Thymus (tissue), 11 donors: ENCODE data around the gene TTC14. TPM values are rescaled to one million over a fixed set of nuclear protein-coding genes. Genes with fewer than 3 reads are reported as not detected.

Experiments used
- DNase-seq, 9 donors: peaks; one replicate each; pipeline ENCODE4 v3.0.0-alpha.2; 2013; ENCODE audit warnings: low spot score in 9 of 9, low read depth in 6 of 9, missing footprints in 1 of 9
- H3K27ac ChIP-seq, 2 donors: one replicate each; pipeline ENCODE4 v1.5.1; 2013; ENCODE audit warnings: control low read depth in 1 of 2, low read depth in 1 of 2, low read length in 1 of 2, mild to moderate bottlenecking in 1 of 2, moderate library complexity in 1 of 2
- H3K27me3 ChIP-seq, 2 donors: one replicate each; pipeline ENCODE4 v1.5.1; 2013; ENCODE audit warnings: low read length in 1 of 2; ENCODE audit not compliant: control insufficient read depth in 2 of 2, insufficient read depth in 1 of 2
- H3K36me3 ChIP-seq, 2 donors: one replicate each; pipeline ENCODE4 v1.5.1; 2013; ENCODE audit warnings: low read length in 1 of 2, mild to moderate bottlenecking in 1 of 2, moderate library complexity in 1 of 2; ENCODE audit not compliant: control insufficient read depth in 2 of 2, insufficient read depth in 2 of 2
- H3K4me1 ChIP-seq, 2 donors: one replicate each; pipeline ENCODE4 v1.5.1; 2013; ENCODE audit warnings: low read length in 2 of 2; ENCODE audit not compliant: control insufficient read depth in 2 of 2, insufficient read depth in 2 of 2
- H3K4me3 ChIP-seq, 2 donors: one replicate each; pipeline ENCODE4 v1.5.1; 2013; ENCODE audit warnings: low read length in 2 of 2, control low read depth in 1 of 2, mild to moderate bottlenecking in 1 of 2
- H3K9me3 ChIP-seq, 2 donors: one replicate each; pipeline ENCODE4 v1.5.1; 2013; ENCODE audit warnings: low read length in 1 of 2, mild to moderate bottlenecking in 1 of 2; ENCODE audit not compliant: control insufficient read depth in 2 of 2, insufficient read depth in 1 of 2
- WGBS: extraction: QIAGEN DNeasy Blood & Tissue Kit; methylation state at CpG from one replicate; pipeline ENCODE4 v1.1.7; 2013; 5-methylcytosine and 5-hydroxymethylcytosine counted together
- polyA plus RNA-seq: library from polyadenylated mRNA; stranded (reverse); fragments of 200-250 nt; gene quantifications from one replicate; pipeline ENCODE4 v1.2.3, GENCODE V29; 2013
- total RNA-seq: library from RNA; stranded (reverse); fragments of 120-200 nt; gene quantifications from one replicate; pipeline ENCODE4 v1.2.4, GENCODE V29; 2013
- donor health status: healthy.

The TTC14 gene
- total and polyA plus RNA-seq, 2 donors, result 45.2 to 53.1 TPM

GRCh38 chr3:180619723-180620122, 17.8 kb downstream of the TTC14 start:
- Histone ChIP-seq H3K4me1 (no peaks in the 10 kb centered on the region), H3K9me3 (no peaks in the 10 kb centered on the region), H3K27me3 (no peaks in the 10 kb centered on the region), H3K36me3 (peaks cover 0 to 2% of the 10 kb centered on the region in 2 donors), H3K4me3 (no peak overlapping the region), H3K27ac (no peak overlapping the region)
- no peak for DNase-seq
- WGBS, result 95% methylated on average over 2 of the region's 2 CpGs

DNA sequence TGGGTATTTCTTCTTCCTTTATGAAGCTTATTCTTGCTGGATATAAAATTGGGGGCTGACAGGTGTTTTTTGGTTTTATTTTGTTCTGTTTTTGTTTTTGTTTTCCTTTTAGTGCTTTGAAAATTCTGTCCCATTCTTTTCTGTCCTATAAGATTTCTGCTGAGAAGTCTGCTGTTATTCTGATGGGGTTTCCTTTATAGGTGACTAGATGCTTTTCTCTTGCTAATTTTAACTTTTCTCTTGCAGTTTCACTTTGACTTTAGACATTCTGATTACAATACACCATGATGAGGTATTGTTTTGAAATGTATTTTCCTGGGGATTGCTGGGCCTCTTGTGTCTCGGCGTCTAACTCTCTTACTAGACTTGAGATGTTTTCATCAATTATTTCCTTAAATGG, 22.8 kb downstream of the TTC14 start:
- Histone ChIP-seq H3K27me3 (no peaks in the 10 kb centered on the region), H3K27ac (no peak overlapping the region), H3K4me3 (no peak overlapping the region), H3K9me3 (no peaks in the 10 kb centered on the region), H3K36me3 (peaks cover 0 to 4% of the 10 kb centered on the region in 2 donors), H3K4me1 (no peaks in the 10 kb centered on the region)
- over 99% methylated on average over 2 of the region's 2 CpGs for WGBS
- DNase-seq, result no peak

- Histone ChIP-seq H3K4me3 (no peak overlapping the region), H3K4me1 (no peaks in the 10 kb centered on the region), H3K27me3 (no peaks in the 10 kb centered on the region), H3K36me3 (peaks cover 0 to 4% of the 10 kb centered on the region in 2 donors), H3K9me3 (no peaks in the 10 kb centered on the region), H3K27ac (no peak overlapping the region)
- 96% methylated on average over 2 of the region's 2 CpGs for WGBS
- no peak for DNase-seq
Measured at GRCh38 chr3:180626844-180627243, 24.9 kb downstream of the TTC14 start.

- no peak overlapping the region for H3K4me3 ChIP-seq
- DNase-seq, result no peak
- peaks cover 0 to 4% of the 10 kb centered on the region in 2 donors for H3K36me3 ChIP-seq
- no peak overlapping the region for H3K27ac ChIP-seq
- H3K9me3 ChIP-seq, result no peaks in the 10 kb centered on the region
- H3K4me1 ChIP-seq, result no peaks in the 10 kb centered on the region
- H3K27me3 ChIP-seq, result no peaks in the 10 kb centered on the region
Measured at GRCh38 chr3:180630371-180630770, 28.4 kb downstream of the TTC14 start.

DNA sequence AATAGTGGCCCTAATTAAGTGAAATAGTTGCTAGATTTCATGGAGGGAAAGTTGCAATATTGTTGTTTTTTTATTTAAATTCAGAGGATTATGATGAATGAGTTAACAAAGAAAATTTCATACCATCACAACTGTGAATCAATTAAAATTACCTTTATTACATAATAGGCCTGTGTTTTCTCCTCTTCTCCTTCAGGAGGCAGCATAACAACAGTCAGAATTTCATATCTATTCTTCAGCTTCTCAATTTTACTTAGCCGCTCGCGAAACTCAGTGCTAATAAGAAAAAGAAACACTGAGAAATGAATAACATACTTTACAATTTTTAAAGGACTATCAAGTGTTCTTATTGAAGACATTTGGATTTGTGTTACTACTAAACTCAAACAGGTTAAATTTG, 29.4 kb downstream of the TTC14 start:
- Histone ChIP-seq H3K27me3 (no peaks in the 10 kb centered on the region), H3K27ac (no peak overlapping the region), H3K36me3 (peaks cover 0 to 3% of the 10 kb centered on the region in 2 donors), H3K4me1 (no peaks in the 10 kb centered on the region), H3K4me3 (no peak overlapping the region), H3K9me3 (no peaks in the 10 kb centered on the region)
- 95% methylated on average over 3 of the region's 3 CpGs for WGBS
- no peak for DNase-seq

- no peaks in the 10 kb centered on the region for H3K36me3 ChIP-seq
- H3K27ac ChIP-seq, result no peak overlapping the region
- no peaks in the 10 kb centered on the region for H3K9me3 ChIP-seq
- DNase-seq, result no peak
- H3K4me3 ChIP-seq, result no peak overlapping the region
- H3K27me3 ChIP-seq, result no peaks in the 10 kb centered on the region
- no peaks in the 10 kb centered on the region for H3K4me1 ChIP-seq
- WGBS, result 29% methylated on average over 2 of the region's 2 CpGs
Measured at GRCh38 chr3:180633722-180634121, 31.8 kb downstream of the TTC14 start.

DNA sequence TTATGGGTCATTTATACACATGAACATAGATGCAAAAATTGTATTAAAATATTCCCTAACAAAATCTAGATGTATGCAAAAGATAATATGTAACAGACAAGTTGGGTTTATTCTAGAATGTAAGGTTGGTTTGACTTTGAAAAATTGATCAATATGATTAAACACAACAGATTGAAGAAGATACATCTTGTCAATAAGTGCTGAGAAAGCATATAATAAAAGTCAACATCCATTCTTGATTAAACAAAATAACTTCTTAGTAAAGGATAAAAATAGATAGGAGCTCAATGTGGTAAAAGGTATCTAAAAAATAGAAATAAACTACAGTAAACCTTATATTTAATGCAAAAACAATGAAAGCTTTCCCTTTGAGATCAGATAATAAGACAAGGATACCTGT, 39.0 kb downstream of the TTC14 start:
- Histone ChIP-seq H3K36me3 (no peaks in the 10 kb centered on the region), H3K27ac (no peak overlapping the region)

DNA sequence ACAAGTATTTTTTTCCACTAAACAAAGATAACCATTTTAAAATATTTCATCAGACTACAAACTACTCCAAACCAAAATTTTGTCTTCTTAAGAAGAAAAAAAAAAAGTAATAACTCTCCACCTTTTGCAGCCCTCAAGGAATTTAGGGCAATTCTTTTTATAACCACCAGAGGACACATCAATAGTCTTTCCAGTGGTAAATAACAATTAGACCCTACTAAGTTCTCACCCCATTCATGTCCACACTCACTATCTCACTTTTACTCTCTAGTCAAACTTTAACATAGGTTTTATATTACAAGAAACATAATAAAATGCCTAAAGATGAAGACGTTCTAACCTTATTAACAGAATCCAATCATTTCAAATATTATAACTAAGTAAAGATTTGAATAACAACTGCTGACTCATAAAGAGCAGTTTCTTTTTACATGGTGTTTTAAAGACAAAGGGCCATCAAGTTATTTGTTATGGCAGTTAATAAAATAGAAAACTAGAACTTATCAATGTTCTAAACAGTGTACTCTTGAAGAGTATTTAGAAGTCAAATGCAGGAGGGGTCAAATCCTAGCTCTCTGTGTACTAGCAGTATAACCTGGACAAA, 44.3 kb downstream of the TTC14 start:
- no peak overlapping the region for H3K4me3 ChIP-seq
- H3K27me3 ChIP-seq, result no peaks in the 10 kb centered on the region
- no peak for DNase-seq
- no peaks in the 10 kb centered on the region for H3K4me1 ChIP-seq
- H3K27ac ChIP-seq, result no peak overlapping the region
- H3K36me3 ChIP-seq, result no peaks in the 10 kb centered on the region
- no peaks in the 10 kb centered on the region for H3K9me3 ChIP-seq
- 37% methylated on average over 1 of the region's 1 CpG for WGBS

More for the DNA sequence above, 39.0 kb downstream of the TTC14 start:
- Histone ChIP-seq H3K4me1 (no peaks in the 10 kb centered on the region), H3K27me3 (no peaks in the 10 kb centered on the region), H3K4me3 (no peak overlapping the region), H3K9me3 (no peaks in the 10 kb centered on the region)
- DNase-seq, result no peak

DNA sequence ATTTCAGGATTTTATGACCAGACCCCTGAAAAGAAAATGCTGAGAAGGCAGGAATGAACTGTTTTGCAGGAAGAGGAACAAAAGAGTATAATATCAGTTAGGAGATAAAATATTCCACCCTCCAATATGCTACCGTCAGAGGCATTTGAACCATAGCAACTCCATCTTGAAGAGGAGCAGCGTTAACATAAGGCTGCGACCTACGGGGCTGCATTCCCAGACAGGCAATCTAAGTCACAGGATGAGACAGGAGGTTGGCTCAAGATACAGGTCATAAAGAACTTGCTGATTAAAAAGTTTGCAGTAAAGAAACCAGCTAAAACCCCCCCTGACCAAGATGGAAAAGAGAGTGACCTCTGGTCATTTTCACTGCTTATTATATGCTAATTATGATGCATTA, 54.4 kb downstream of the TTC14 start:
- Histone ChIP-seq H3K27me3 (no peaks in the 10 kb centered on the region), H3K27ac (no peak overlapping the region), H3K36me3 (no peaks in the 10 kb centered on the region), H3K4me1 (no peaks in the 10 kb centered on the region), H3K4me3 (no peak overlapping the region), H3K9me3 (no peaks in the 10 kb centered on the region)
- 78% methylated on average over 4 of the region's 4 CpGs for WGBS
- DNase-seq, result no peak

DNA sequence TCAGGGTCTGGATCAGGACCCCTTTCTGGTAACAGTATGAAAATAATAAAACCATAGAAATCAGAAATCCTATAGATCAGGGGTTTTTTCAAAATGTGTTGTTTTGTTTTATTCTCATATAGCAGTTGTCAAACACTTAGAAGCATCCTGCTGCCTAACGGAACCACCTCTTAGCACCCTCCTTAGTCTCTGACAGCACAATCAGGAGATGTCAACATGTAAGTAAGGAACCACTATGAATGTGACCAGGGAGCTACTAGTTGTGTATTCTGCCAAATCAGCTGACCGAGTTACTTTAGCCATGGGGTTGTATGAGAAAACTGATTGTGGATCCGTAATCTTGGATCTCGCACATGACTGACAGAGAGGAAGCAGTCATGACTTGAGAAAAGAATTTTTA, 55.1 kb downstream of the TTC14 start:
- Histone ChIP-seq H3K27ac (no peak overlapping the region), H3K36me3 (no peaks in the 10 kb centered on the region), H3K4me3 (no peak overlapping the region), H3K9me3 (no peaks in the 10 kb centered on the region), H3K4me1 (no peaks in the 10 kb centered on the region), H3K27me3 (no peaks in the 10 kb centered on the region)
- DNase-seq, result no peak
- 87% methylated on average over 4 of the region's 4 CpGs for WGBS
